Measurements from ENCODE around the gene CCDC70.

CCDC70 gene

DNA sequence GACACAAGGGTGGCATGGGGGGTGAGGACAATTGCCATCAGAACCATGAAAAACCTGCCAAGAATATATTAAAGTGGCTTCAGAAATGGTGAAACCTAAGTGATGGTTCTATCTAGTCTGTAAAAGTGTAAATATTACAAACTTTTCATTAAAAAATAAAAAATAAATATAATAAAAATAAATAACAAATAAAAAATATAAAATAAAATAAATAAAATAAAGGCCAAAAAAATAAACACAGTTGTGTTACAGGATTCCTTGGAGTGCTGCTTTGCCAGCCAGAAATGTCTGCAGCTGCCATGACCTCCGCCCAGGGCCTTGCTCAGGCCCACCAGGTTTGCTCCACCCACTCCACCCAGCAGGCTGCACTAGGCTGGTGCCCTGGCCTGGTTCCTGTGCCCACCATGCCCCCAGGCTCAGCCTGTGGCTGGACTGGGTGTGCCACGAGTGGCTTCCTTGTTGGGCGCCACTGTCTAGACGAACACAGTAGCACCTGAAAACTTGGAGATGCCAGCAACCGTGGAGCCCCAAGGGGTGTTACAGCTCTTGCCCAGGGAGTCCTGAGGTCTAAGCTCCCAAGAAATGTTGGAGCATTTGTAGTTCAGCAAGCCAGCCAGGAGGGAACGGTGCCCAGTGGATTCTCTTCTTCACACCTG lies 20.9 kb downstream of the CCDC70 start:
- no peak for TF ChIP-seq CTCF (IDR thresholded peaks at IDR 0.05; ENCODE audit: insufficient read depth, low read depth, low read length, missing control alignments)
- DNase-seq (ENCODE audit: low read depth) = no peak
- no peak overlapping the region for H3K4me3 ChIP-seq (ENCODE audit: low read length)

DNA sequence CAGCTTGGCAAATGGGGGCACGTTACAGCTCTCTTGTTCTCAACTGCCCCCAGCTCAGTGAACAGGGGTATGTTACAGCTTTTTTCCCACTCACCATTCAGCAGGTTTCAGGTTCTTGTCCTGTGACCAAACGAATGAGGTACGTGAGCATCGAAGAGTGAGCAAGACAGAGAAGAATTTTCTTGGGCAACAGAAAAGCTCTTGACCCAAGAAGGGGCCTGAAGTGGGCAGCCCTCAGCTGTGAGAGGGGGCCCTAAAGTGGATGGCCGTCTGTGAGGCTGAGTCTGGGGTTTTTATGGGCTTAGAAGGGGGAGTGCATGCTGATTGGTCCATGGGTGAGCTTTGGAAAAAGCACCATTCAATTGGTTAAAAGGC lies 21.4 kb downstream of the CCDC70 start:
- no peak overlapping the region for H3K4me3 ChIP-seq (ENCODE audit: low read length)
- TF ChIP-seq CTCF (IDR thresholded peaks at IDR 0.05; ENCODE audit: insufficient read depth, low read depth, low read length, missing control alignments) = no peak
- DNase-seq (ENCODE audit: low read depth) = no peak

GRCh38 chr13:51885651-51886050 lies 23.9 kb downstream of the CCDC70 start:
- DNase-seq (ENCODE audit: low read depth) = no peak
- H3K4me3 ChIP-seq (ENCODE audit: low read length) = no peak overlapping the region
- no peak for TF ChIP-seq CTCF (IDR thresholded peaks at IDR 0.05; ENCODE audit: insufficient read depth, low read depth, low read length, missing control alignments)

DNA sequence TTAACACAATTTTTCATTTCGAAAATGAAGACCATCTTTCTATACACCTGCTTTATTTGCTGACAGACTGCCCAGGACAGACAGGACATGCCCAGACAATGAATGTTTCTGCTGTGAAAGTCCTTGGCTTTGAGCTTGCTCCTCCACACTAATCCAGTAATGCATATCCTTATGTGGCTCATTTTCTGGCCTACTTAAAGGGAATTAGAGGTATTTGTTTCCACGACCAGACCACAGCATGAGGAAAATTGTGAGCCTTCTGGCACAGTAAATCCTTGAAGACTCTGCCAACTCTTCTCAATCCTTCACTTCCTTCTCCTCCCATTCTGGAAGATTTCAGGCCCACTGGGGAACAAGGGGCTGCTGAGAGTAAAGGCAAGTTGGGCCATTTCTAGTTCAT lies 25.7 kb downstream of the CCDC70 start:
- DNase-seq (ENCODE audit: low read depth) = peak; percentile 56
- TF ChIP-seq CTCF (IDR thresholded peaks at IDR 0.05; ENCODE audit: insufficient read depth, low read depth, low read length, missing control alignments) = no peak
- H3K4me3 ChIP-seq (ENCODE audit: low read length) = no peak overlapping the region

DNA sequence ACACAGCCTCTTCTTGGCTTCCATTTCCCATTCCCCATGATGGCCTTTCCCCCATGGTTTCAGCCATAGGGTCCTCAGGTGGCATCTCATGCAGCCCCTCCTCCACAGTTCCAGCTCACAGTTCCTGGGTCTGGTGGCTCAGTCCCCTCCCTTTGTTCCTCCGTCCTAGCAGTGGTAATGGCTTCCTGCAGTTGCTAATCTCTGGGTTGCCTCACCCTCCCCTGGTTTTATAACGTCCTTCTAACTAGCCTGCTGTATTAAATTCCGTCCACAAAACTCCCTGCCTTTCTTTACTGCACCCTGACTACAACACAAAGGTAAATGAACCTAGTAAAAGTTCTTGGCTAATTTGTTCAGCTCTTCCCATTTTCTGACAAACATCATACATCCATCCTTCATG lies 30.9 kb downstream of the CCDC70 start:
- no peak overlapping the region for H3K4me3 ChIP-seq (ENCODE audit: low read length)
- TF ChIP-seq CTCF (IDR thresholded peaks at IDR 0.05; ENCODE audit: insufficient read depth, low read depth, low read length, missing control alignments) = no peak
- no peak for DNase-seq (ENCODE audit: low read depth)

DNA sequence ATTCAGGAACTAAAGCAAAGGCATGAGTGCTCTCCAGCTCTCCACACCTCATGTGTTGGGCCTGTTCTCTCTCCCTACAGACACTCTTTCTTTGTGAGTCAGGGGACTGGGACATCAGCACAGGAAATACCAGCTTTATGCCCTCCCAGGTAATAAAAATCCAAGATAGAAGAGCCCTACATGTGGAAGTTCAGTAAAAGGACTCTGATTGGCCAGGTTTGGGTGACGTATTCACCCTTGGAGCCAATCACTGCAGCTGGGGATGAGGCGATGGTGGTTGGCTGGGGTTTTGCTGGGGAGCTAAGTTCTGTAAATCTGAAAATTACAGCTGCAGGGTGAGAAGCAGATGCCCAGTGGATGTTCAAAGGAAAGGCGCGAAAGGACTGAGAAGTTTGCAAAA lies 32.5 kb downstream of the CCDC70 start:
- H3K4me3 ChIP-seq (ENCODE audit: low read length) = no peak overlapping the region
- TF ChIP-seq CTCF (IDR thresholded peaks at IDR 0.05; ENCODE audit: insufficient read depth, low read depth, low read length, missing control alignments) = no peak
- no peak for DNase-seq (ENCODE audit: low read depth)

All from epithelial cell of esophagus (primary cell).